ENCODE measurements around the gene SKIC8.
A peak's percentile ranks its signal among the peaks of the same experiment; 100 is the strongest.

The SKIC8 gene

GRCh38 chr15:78241017-78241416, 58.4 kb downstream of the SKIC8 start:
- TF ChIP-seq, protein P1, sequence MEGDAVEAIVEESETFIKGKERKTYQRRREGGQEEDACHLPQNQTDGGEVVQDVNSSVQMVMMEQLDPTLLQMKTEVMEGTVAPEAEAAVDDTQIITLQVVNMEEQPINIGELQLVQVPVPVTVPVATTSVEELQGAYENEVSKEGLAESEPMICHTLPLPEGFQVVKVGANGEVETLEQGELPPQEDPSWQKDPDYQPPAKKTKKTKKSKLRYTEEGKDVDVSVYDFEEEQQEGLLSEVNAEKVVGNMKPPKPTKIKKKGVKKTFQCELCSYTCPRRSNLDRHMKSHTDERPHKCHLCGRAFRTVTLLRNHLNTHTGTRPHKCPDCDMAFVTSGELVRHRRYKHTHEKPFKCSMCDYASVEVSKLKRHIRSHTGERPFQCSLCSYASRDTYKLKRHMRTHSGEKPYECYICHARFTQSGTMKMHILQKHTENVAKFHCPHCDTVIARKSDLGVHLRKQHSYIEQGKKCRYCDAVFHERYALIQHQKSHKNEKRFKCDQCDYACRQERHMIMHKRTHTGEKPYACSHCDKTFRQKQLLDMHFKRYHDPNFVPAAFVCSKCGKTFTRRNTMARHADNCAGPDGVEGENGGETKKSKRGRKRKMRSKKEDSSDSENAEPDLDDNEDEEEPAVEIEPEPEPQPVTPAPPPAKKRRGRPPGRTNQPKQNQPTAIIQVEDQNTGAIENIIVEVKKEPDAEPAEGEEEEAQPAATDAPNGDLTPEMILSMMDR (conservative IDR thresholded peaks at IDR 0.05), result peak; percentile 94
- TF ChIP-seq ZFX (IDR thresholded peaks at IDR 0.05), result no peak
- no peak overlapping the region for H3K27ac ChIP-seq

GRCh38 chr15:78239811-78240210, 59.6 kb downstream of the SKIC8 start:
- TF ChIP-seq ZFX (IDR thresholded peaks at IDR 0.05), result no peak
- TF ChIP-seq, protein P1 (conservative IDR thresholded peaks at IDR 0.05), result no peak
- H3K27ac ChIP-seq, result no peak overlapping the region

GRCh38 chr15:78237146-78237545, 62.3 kb downstream of the SKIC8 start:
- TF ChIP-seq ZFX (IDR thresholded peaks at IDR 0.05), result no peak
- TF ChIP-seq, protein P1 (conservative IDR thresholded peaks at IDR 0.05), result no peak
- H3K27ac ChIP-seq, result no peak overlapping the region

DNA sequence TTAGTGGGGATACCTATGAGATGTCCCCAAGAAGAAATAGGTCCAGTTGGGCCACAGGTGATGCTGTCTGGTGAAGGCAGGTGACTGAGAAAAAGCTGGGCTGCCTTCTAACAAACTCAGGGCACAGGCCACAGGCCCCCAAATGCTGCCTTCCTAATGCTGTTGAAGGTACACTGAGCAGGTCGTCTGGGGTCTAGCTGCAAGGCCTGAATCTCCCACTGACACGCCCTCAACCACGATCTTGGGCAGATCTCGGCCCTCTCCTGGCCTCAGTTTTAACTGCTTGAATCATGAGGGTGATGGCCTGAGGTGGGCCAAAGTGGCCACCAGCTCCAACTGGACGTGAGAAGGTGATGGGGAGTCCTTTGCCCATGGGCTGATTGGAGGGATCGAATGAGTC, 62.9 kb downstream of the SKIC8 start:
- no peak for TF ChIP-seq ZFX (IDR thresholded peaks at IDR 0.05)
- TF ChIP-seq, protein P1 (conservative IDR thresholded peaks at IDR 0.05), result no peak
- H3K27ac ChIP-seq, result no peak overlapping the region

- no peak within 1 kb of the TSS for H3K27ac ChIP-seq
- no peak for TF ChIP-seq ZFX (IDR thresholded peaks at IDR 0.05)
- TF ChIP-seq, protein P1 (conservative IDR thresholded peaks at IDR 0.05), result no peak
Measured at GRCh38 chr15:78234515-78235040, 64.8 kb downstream of the SKIC8 start, which contains the start of gene ACSBG1. ACSBG1 (minus strand) TSS chr15:78234565; CDS start chr15:78234501, 64 bp downstream.

DNA sequence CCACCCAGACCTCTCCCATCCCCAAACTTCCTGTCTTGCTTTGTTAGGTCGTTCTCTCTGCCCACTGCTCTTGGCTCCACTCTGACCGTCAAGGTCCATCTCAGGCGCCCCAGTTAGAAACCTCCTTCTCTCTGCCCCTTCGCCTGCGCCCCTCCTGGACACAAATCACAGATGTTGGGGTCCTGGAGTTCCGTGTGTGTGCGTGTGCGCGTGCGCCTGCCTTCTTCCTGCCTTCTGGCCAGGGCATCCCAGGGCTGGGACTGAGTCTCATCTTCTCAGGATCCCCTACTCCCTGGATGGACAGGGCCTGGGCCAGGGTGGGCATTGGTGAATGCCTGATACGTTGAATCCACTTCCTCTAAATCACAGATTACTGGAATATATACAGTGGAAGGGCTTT, 65.9 kb downstream of the SKIC8 start:
- no peak for TF ChIP-seq ZFX (IDR thresholded peaks at IDR 0.05)
- TF ChIP-seq, protein P1 (conservative IDR thresholded peaks at IDR 0.05), result no peak

More for the DNA sequence above, 65.9 kb downstream of the SKIC8 start:
- H3K27ac ChIP-seq, result no peak overlapping the region
